ENCODE data around the gene SLC5A10.
"Not testable (repeated sequence)": the region's sequence is repeated elsewhere in the genome, so short reads cannot be mapped to it uniquely, and the experiment has no call there.

The SLC5A10 gene

DNA sequence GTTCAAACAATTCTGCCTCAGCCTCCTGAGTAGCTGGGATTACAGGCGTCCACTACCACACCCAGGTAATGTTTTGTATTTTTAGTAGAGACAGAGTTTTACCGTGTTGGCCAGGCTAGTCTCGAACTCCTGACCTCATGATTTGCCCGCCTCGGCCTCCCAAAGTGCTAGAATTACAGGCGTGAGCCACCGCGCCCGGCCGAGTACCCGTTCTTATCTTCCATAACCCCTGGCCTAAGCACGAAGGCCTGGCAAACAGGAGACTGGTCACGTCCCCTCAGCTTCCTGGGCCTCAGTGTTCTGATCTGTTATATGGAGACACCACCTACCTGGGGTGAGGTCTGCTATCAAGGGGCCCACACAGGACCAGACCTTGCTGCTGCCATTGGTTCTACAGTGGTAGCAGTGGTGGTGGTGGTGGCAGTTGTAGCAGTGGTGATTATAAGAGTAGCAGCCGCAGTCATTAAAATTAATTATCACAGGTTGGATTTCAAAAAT lies 1.3 kb downstream of the SLC5A10 start:
- no peak for DNase-seq (ENCODE audit: low read depth)
- TF ChIP-seq CTCF (IDR thresholded peaks at IDR 0.05; ENCODE audit: low read length, missing control alignments), result no peak
- H3K4me3 ChIP-seq (replicated peaks; ENCODE audit: low read depth, low read length), result no peak overlapping the region

DNA sequence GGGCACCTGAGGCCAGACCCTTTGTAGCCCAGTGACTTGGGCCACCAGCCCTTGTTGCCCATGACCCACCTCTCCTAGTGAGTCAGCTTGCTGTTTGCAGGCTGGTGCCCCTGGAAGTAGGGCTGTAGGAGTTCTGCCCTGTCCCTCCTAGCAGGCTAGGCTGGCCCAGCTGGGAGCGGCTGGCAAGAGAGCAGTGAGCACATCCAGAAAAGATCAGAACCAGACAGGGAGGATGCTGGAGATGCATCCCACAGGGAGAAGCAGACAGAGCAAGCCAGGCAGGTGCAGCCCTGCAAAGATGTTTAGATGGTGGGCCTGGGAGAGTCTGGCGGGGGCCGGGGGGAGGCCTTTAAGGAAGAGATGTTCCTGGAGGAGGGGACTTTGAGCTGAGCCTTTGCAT lies 2.4 kb downstream of the SLC5A10 start:
- no peak overlapping the region for H3K4me3 ChIP-seq (replicated peaks; ENCODE audit: low read depth, low read length)
- no peak for TF ChIP-seq CTCF (IDR thresholded peaks at IDR 0.05; ENCODE audit: low read length, missing control alignments)
- DNase-seq (ENCODE audit: low read depth), result no peak

- no peak for DNase-seq (ENCODE audit: low read depth)
- H3K4me3 ChIP-seq (replicated peaks; ENCODE audit: low read depth, low read length), result no peak overlapping the region
- TF ChIP-seq CTCF (IDR thresholded peaks at IDR 0.05; ENCODE audit: low read length, missing control alignments), result no peak
Observed at GRCh38 chr17:18955009-18955408, 3.0 kb downstream of the SLC5A10 start.

DNA sequence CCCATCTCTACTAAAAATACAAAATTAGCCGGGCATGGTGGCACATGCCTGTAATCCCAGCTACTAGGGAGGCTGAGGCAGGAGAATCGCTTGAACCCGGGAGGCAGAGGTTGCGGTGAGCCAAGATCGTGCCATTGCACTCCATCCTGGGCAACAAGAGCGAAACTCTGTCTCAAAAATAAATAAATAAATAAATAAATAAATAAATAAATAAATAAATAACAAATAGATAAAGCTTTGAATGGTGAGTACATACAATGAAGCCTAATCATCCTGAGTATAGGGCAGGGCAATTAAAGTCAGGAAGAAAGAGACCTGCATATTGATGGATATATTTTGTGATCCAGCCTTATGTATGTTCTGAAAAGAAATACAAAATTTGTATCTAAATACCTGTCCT lies 4.1 kb downstream of the SLC5A10 start:
- not testable (repeated sequence) for H3K4me3 ChIP-seq (replicated peaks; ENCODE audit: low read depth, low read length); DNase-seq (ENCODE audit: low read depth)

DNA sequence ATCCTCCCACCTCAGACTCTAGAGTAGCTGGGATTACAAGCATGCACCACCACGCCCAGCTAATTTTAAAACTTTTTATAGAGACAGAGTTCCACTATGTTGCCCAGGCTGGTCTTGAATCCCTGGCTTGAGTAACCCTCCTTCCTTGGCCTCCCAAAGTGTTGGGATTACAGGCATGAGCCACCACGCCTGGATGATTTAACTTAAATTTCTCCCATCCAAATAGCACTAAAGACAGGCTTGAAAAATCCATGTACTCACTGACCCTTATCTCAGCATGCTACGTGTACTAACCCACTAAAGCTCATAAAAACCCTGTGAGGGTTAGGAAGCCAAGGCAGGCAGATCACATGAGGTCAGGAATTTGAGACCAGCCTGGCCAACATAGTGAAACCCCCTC lies 4.6 kb downstream of the SLC5A10 start:
- no peak for TF ChIP-seq CTCF (IDR thresholded peaks at IDR 0.05; ENCODE audit: low read length, missing control alignments)
- no peak for DNase-seq (ENCODE audit: low read depth)
- H3K4me3 ChIP-seq (replicated peaks; ENCODE audit: low read depth, low read length), result no peak overlapping the region

DNA sequence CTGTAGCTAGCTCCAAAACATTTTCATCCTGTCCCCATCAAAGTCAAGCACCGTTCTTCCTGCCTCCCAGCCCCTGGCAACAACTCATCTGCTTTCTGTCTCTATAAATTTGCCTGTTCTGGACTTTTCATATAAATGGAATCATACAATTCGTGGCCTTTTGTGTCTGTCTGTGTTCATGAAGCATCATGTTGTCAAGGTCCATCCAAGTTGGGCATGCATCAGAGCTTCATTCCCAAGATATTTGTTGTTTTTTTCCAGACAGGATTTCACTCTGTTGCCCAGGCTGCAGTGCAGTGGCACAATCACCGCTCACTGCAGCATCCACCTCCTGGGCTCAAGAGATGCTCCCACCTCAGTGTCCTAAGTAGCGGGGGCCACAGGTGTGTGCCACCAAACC lies 5.9 kb downstream of the SLC5A10 start:
- TF ChIP-seq CTCF (IDR thresholded peaks at IDR 0.05; ENCODE audit: low read length, missing control alignments), result no peak
- H3K4me3 ChIP-seq (replicated peaks; ENCODE audit: low read depth, low read length), result no peak overlapping the region
- DNase-seq (ENCODE audit: low read depth), result no peak

GRCh38 chr17:18958611-18959010 lies 6.6 kb downstream of the SLC5A10 start:
- no peak for TF ChIP-seq CTCF (IDR thresholded peaks at IDR 0.05; ENCODE audit: low read length, missing control alignments)
- no peak overlapping the region for H3K4me3 ChIP-seq (replicated peaks; ENCODE audit: low read depth, low read length)
- DNase-seq (ENCODE audit: low read depth), result no peak
